ENCODE results near the gene RAI1. TPM values are rescaled to one million over a fixed set of nuclear protein-coding genes. Genes with fewer than 3 reads are reported as not detected.

The RAI1 gene
- total and polyA plus RNA-seq, 10 of the 15 experiments (the other 5 are each of a cell fraction or from before 2014, with no cell fraction given): 0.66 to 37.7 (median 6.0) TPM

- WGBS (ENCODE audit: insufficient coverage, insufficient replicate concordance, low lambda C conversion rate, missing lambda C conversion rate): 95% methylated on average over 9 of the region's 9 CpGs
Observed at GRCh38 chr17:17708816-17709215, 27.6 kb downstream of the RAI1 start.

More at GRCh38 chr17:17708816-17709215, 27.6 kb downstream of the RAI1 start:
- peaks cover 22% of the 10 kb centered on the region for H3K4me1 ChIP-seq (ENCODE audit: control insufficient read depth, insufficient read depth, low read length)
- in situ Hi-C loops (cut with MboI): no loop called here
- FAIRE-seq (no peak), ATAC-seq (no peak), DNase-seq (ENCODE audit: low read depth, low spot score) (no peak)
- H3K27me3 ChIP-seq (replicated peaks in 1 of 2; ENCODE audit: control insufficient read depth in 2 of 2, insufficient read depth in 2 of 2, low read length in 1 of 2): no peaks in the 10 kb centered on the region
- no peak for TF ChIP-seq TCF12 (IDR thresholded peaks at IDR 0.05; ENCODE audit: low read depth, low read length)
- TF ChIP-seq, protein P1, sequence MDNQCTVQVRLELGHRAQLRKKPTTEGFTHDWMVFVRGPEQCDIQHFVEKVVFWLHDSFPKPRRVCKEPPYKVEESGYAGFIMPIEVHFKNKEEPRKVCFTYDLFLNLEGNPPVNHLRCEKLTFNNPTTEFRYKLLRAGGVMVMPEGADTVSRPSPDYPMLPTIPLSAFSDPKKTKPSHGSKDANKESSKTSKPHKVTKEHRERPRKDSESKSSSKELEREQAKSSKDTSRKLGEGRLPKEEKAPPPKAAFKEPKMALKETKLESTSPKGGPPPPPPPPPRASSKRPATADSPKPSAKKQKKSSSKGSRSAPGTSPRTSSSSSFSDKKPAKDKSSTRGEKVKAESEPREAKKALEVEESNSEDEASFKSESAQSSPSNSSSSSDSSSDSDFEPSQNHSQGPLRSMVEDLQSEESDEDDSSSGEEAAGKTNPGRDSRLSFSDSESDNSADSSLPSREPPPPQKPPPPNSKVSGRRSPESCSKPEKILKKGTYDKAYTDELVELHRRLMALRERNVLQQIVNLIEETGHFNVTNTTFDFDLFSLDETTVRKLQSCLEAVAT (IDR thresholded peaks at IDR 0.05): no peak
- TF ChIP-seq CHD1 (IDR thresholded peaks at IDR 0.05; ENCODE audit: low read depth, low read length): no peak
- TF ChIP-seq STAT3 (IDR thresholded peaks at IDR 0.05; ENCODE audit: low read depth, low read length): no peak
- TF ChIP-seq NR2F1 (conservative IDR thresholded peaks at IDR 0.05): no peak
- no peak for TF ChIP-seq DPF2 (IDR thresholded peaks at IDR 0.05)
- TF ChIP-seq, protein P2, sequence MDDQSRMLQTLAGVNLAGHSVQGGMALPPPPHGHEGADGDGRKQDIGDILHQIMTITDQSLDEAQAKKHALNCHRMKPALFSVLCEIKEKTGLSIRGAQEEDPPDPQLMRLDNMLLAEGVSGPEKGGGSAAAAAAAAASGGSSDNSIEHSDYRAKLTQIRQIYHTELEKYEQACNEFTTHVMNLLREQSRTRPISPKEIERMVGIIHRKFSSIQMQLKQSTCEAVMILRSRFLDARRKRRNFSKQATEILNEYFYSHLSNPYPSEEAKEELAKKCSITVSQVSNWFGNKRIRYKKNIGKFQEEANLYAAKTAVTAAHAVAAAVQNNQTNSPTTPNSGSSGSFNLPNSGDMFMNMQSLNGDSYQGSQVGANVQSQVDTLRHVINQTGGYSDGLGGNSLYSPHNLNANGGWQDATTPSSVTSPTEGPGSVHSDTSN (IDR thresholded peaks at IDR 0.05; ENCODE audit: insufficient replicate concordance, low read depth, low read length): no peak
- TF ChIP-seq NFIC (IDR thresholded peaks at IDR 0.05; ENCODE audit: low read depth, low read length): no peak
- no peak for TF ChIP-seq KLF5 (IDR thresholded peaks at IDR 0.05; ENCODE audit: partially characterized antibody)
- no peak for TF ChIP-seq FOXM1 (IDR thresholded peaks at IDR 0.05; ENCODE audit: low read depth, low read length)
- TF ChIP-seq BRCA1 (IDR thresholded peaks at IDR 0.05; ENCODE audit: low read depth, low read length): no peak
- TF ChIP-seq GATAD2B (conservative IDR thresholded peaks at IDR 0.05; ENCODE audit: low read depth): no peak
- no peak for TF ChIP-seq SUZ12 (IDR thresholded peaks at IDR 0.05; ENCODE audit: unreplicated experiment)
- no peak for TF ChIP-seq SP1 (IDR thresholded peaks at IDR 0.05; ENCODE audit: low read depth, low read length)
- no peaks in the 10 kb centered on the region for H3K9me3 ChIP-seq (replicated peaks; ENCODE audit: control insufficient read depth, insufficient read depth, low read length)
- no peak overlapping the region for H3K4me3 ChIP-seq
- ChIA-PET SMC1A (ENCODE audit: uncharacterized antibody, unreplicated experiment) (no interaction called here), RAD21 (ENCODE audit: unreplicated experiment) (no interaction called here), CTCF (no interaction called here), POLR2A (no interaction called here)
- H3K9ac ChIP-seq (ENCODE audit: control insufficient read depth, insufficient read depth, low read length): no peak overlapping the region
- H3K79me2 ChIP-seq (ENCODE audit: control insufficient read depth, insufficient read depth, low read length): peaks cover 26% of the 10 kb centered on the region
- H3K27ac ChIP-seq (ENCODE audit: control insufficient read depth, insufficient read depth): no peak overlapping the region
- intact Hi-C loops (cut with micrococcal nuclease; ENCODE audit: unreplicated experiment): no loop called here
- H3K36me3 ChIP-seq (ENCODE audit: control insufficient read depth in 2 of 2, insufficient read depth in 2 of 2, low read length in 1 of 2): peaks cover 0 to 8% of the 10 kb centered on the region in 2 experiments; a peak in 3 of 4 replicates
- no TSS peak for BruUV-seq (replicated peaks)
- H2AFZ ChIP-seq (ENCODE audit: control insufficient read depth, low read depth, low read length): no peak overlapping the region
- H3K4me2 ChIP-seq (ENCODE audit: control insufficient read depth, insufficient read depth): no peak overlapping the region
- no peaks in the 10 kb centered on the region for H4K20me1 ChIP-seq (ENCODE audit: control insufficient read depth, insufficient read depth)
